ENCODE data around the gene KCNJ6. TPM values are rescaled to one million over a fixed set of nuclear protein-coding genes. Genes with fewer than 3 reads are reported as not detected.

Gene KCNJ6
- total RNA-seq, 1 donor from 2014 or later = not detected

DNA sequence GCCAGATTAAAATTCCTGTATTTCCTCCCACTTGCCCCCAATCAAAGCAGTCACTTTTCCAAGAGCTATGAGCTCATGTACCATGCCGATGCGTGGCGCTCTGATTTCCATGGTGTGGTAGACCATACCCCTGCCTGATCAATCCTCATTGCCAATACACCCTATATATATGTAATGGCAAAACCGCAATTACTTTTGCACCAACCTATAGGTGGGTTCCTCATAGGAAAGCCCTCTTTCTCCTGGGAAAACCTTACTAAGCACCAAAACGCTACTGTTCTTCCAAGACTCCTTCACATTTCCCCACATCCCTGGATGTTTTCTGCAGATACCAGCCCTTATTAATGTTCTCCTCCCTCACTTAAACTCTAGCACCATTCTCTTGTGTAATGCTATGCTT, 11.0 kb downstream of the KCNJ6 start:
- intact Hi-C loops (cut with micrococcal nuclease) = no loop called here

- intact Hi-C loops (cut with micrococcal nuclease) = no loop called here
Observed at GRCh38 chr21:37904856-37905255, 11.4 kb downstream of the KCNJ6 start.

- intact Hi-C loops (cut with micrococcal nuclease) = no loop called here
Observed at GRCh38 chr21:37903396-37903795, 12.9 kb downstream of the KCNJ6 start.

DNA sequence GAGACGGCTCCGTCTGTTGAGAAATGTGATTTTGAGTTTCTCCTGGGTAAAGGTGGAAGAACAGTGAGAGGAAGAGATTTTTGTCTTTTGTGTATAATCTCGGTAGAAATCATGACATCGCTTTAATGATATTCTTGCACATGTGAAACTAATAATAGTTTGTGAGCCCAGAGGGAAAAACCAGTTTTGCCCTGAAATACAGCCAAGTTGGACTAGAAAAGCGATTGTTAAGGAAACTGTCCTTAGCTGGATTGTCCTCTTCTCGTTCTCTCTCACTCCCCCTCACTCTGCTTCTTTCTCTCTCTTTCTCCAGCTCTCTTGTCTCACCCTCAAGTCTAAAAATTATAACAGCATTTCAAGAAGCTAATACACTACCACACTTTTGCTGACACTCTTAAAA, 17.1 kb downstream of the KCNJ6 start:
- intact Hi-C loops (cut with micrococcal nuclease) = no loop called here

- intact Hi-C loops (cut with micrococcal nuclease) = no loop called here
Observed at GRCh38 chr21:37896788-37897187, 19.5 kb downstream of the KCNJ6 start.

- intact Hi-C loops (cut with micrococcal nuclease) = no loop called here
Observed at GRCh38 chr21:37891972-37892371, 24.3 kb downstream of the KCNJ6 start.

GRCh38 chr21:37888659-37889058, 27.6 kb downstream of the KCNJ6 start:
- intact Hi-C loops (cut with micrococcal nuclease) = no loop called here

- intact Hi-C loops (cut with micrococcal nuclease) = no loop called here
Observed at GRCh38 chr21:37886726-37887299, 29.4 kb downstream of the KCNJ6 start.

- intact Hi-C loops (cut with micrococcal nuclease) = no loop called here
Observed at GRCh38 chr21:37886120-37886519, 30.1 kb downstream of the KCNJ6 start.

DNA sequence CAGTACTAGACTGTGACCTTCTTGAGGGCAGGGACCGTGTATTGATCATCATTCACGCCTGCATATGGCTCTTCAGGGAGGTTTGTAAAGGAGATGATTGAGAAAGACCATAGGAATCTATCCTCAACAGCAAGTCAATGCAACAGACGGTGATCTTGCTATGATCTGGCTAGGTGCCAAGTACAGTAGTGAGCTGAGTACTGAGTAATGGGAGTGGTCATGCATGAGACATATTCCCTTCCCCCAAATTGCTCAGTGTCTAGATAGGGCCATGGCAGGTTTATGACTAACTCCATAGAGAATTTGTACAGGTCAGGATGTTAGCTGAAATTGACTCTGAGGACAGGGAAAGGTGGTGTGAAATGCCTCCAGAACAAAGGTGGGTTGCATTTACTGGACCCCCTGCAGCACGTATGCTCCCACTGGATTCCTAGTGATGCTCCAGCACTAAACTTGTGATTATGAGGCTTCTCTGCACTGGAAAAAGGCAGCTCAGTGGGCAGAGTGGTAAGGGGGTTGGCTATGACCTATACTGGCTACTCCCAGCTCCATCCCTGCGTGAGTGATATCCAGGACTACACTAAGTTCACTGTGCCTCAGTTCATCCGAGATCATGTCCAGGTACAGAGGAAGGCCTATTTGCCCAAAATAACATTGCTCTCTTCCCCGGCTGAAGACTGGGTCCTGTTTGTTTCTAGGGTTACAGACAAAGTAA, 37.2 kb downstream of the KCNJ6 start:
- intact Hi-C loops (cut with micrococcal nuclease) = no loop called here

- intact Hi-C loops (cut with micrococcal nuclease) = no loop called here
Observed at GRCh38 chr21:37877888-37878684, 38.2 kb downstream of the KCNJ6 start.

DNA sequence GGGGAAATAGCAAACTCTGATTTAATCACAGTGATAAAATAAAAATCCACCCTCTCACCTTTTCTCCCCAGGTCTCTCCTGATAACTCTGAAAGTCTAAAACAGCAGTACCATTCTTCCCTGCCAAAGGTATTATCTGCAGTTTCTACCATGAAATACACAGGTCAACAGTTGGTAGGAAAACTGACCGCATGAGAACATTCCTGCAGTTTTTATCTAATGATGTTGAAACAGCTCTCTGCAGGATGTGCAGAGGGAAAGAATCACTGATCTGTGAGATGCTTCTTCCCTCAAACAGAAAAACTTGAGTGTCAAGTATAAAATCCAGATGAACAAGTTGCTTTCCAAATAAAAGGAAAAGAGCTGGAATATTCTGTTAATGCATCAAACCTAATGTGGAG, 39.1 kb downstream of the KCNJ6 start:
- intact Hi-C loops (cut with micrococcal nuclease) = no loop called here

DNA sequence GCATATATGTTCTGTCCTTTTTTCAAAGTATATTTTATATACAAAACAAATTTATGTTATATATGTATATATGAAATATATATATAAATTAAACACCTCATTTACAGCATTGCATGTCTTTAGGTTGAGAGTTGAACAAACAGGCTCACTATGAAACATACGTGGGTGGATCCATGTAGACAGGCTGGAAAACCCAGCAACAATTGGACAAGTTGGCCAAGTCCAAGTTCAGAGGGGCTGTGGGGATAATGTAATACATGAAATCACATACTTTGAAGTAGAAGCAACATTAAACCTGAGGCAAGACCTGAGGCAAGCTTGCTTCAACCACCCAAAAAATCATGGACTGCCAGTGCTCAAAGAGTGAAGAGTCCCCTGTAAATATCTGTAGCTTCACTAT, 39.7 kb downstream of the KCNJ6 start:
- intact Hi-C loops (cut with micrococcal nuclease) = no loop called here

- intact Hi-C loops (cut with micrococcal nuclease) = no loop called here
Observed at GRCh38 chr21:37874904-37875780, 41.1 kb downstream of the KCNJ6 start.

- intact Hi-C loops (cut with micrococcal nuclease) = no loop called here
Observed at GRCh38 chr21:37874481-37874880, 41.8 kb downstream of the KCNJ6 start.

DNA sequence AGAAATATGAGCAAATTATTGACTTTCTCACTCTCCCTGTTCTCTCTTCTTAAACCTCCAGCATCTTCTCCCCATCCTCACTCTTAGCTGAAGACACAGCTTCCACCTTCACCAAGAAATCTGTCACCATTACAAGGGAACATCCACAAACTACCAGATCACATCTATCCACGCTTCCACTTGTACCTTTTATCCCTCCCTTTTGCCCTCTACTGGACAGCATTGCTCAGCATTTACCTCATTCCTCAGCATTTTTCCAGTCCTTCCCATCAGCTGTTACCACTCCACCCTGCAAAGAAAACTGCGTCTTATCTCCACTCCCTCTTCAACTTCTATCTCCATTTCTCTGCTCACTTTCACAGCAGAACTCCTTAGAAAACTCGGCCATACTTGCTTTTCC, 42.6 kb downstream of the KCNJ6 start:
- intact Hi-C loops (cut with micrococcal nuclease) = no loop called here

- intact Hi-C loops (cut with micrococcal nuclease) = no loop called here
Observed at GRCh38 chr21:37871121-37871862, 45.0 kb downstream of the KCNJ6 start.

GRCh38 chr21:37870221-37870620, 46.0 kb downstream of the KCNJ6 start:
- intact Hi-C loops (cut with micrococcal nuclease) = no loop called here

- intact Hi-C loops (cut with micrococcal nuclease) = no loop called here
Observed at GRCh38 chr21:37869661-37870060, 46.6 kb downstream of the KCNJ6 start.

DNA sequence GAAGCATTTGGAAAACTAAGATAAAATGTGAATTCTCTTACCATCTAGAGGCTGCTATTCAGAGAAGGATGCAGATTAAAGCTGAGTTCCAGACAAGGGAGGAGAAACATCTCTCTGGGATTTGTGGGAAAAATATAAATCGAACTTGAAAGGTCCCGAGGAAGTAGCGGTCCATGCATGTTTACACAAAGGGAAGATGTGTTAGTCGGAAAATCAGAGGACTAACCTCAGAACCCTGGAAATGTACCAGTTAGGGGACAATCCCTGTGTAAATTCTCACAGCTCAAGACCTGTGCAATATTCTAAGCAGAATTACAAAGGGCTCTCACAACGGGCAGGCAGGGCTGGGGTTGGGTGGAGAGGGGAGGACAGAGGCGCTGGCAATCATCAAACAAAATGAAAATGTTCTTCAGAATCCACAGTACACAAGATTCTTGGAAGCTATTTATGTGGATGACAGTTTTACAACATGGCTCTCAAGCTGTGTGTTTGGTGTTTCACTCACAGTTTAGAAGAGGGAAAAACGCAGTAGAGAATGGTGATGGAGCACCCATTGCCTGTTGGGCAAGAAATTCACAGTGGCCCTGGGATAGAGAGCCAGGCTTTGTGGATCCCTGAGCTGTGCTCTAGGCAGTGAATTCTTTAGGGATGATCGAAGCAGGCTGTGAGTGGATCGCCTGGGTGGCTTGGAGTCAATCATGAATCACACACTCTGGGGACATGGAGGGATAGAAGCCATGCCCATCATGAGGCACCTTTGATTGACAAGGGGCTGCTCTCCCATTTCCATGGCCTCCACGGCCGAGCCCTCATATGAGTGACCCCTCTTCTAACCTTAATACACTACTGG, 47.6 kb downstream of the KCNJ6 start:
- intact Hi-C loops (cut with micrococcal nuclease) = no loop called here

Measured in T-helper 1 cell treated with Interleukin-12 subunit alpha and Interleukin-12 subunit beta and Interleukin-4 antibody, amounts not matched to agents 30 ng/mL and 1 ng/mL, for 36 hours (primary cell).